COLO668 (cell line): ENCODE measurements around the gene PIAS4.
A peak's percentile ranks its signal among the peaks of the same experiment; 100 is the strongest.

Source experiments
- DNase-seq: peaks from one replicate; lab custom pipeline; 2025; ENCODE audit not compliant: unreplicated experiment; lab: John Stamatoyannopoulos, UW

Gene PIAS4

DNA sequence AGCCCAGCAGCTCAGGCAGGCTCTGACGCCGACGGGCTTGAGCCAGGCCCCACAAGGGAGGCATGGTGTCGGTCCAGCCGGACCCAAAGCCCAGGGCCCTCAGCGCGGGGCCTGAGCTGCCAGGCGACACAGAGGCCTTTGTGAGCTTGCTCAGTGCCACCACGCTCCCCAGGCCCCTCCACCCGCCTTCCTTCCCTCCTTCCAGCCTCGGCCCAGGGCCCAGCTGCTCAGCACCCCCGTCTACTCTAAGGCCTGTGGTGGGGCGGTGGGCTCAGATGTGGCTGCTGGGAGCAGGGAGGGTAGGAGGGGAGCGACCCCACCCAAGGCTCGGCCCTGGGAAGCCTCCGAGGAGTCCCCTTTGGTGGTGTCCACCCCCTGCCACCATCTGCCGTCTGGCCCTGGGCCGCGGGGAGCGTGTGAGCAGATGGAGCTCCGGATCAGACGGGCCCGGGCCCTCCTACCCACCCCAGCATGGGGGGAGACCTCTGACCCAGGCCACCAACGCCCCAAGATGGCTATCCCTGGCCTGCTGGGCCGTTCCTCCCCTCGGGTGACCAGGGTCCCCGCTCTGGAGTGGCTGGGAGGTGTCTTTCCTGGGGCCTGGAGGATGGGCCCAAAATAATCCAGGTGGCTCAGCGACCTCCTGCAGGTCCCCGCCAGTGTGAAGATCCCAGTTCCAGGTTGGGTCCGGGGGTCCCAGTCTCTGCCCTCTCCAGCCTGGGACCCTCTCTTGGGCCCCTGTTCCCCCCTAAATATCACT is 51.3 kb downstream of the PIAS4 start:
- DNase-seq: no peak

DNA sequence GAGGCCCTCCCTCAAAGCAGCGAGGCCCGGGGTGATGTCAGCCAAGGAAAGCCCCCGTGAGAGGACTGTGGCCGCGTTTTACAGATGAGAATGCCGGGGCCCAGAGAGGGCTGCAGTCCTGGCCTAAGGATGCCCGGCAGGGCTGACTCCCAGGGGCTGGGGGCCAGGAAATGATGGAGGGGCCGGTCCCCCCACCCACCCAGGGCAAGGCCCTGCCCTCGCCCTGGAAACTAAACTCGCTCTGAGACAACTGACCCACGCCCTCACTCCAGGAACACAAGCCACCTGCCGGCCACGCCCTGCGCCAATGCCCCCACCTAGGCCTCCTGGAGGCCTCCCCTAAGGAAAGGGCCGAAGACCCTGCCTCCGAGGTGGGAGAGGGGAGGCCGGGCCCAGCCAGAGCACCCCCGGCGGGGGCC is 51.9 kb downstream of the PIAS4 start:
- DNase-seq: peak; percentile 23

DNA sequence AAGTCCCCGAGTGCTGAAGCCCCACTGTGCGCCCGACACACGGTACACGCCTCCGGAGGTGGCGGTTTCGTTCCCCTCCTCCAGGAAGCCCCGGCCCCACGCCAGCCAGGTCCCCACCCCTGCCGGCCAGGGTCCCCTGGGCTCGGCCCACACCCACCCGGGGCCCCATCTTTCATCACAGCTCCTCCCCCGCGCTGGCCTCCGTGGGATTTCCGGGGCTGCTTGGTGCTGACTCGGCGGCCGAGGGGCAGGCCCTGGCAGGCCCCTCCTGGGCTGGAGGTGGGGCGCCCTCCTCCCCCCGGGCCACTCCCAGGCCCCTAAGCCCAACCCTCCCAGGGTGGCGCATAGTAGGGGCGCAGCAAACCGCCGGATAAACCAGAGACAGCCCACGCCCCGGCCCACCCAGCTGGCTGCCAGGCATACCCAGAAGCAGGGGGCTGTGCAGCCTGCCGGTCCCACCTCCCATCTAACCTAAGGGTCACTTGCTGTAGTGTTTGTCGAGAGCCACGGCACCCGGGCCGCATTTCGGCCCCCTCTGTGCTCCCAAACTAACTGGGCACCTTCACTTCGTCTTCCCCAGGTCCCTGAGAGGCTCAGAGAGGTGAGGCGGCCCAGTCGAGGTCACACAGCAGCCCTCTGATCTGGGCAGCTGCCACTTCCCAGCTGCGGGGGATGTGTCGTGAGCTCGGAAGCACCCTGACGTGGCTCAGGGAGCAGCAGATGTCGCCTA is 52.5 kb downstream of the PIAS4 start:
- DNase-seq: no peak

DNA sequence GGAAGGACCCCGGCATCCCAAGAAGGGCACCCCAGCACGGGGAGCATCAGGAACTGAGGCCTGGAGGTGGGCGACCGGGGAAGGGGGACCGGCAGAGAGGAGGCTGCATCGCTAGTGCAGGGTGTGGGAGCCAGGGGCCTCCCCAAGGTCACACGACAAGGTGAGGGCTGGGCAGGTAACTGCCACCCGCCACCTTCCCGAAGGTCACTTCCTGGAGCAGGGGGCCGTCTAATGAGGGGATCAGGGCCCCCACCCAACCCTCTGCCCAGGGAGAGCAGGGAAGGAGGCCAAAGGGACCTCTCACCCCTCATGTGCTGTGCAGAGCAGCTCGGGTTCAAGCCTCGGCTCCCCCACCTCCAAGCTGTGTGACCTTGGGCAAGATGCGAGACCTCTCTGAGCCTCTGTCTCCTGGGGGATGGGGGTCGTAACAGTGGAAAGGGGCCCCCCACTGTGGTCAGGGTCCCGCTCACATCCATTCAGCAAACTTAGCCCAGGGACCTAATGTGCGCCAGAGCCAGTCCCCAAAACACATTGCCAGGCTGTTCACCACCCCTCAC is 53.2 kb downstream of the PIAS4 start:
- no peak for DNase-seq

DNA sequence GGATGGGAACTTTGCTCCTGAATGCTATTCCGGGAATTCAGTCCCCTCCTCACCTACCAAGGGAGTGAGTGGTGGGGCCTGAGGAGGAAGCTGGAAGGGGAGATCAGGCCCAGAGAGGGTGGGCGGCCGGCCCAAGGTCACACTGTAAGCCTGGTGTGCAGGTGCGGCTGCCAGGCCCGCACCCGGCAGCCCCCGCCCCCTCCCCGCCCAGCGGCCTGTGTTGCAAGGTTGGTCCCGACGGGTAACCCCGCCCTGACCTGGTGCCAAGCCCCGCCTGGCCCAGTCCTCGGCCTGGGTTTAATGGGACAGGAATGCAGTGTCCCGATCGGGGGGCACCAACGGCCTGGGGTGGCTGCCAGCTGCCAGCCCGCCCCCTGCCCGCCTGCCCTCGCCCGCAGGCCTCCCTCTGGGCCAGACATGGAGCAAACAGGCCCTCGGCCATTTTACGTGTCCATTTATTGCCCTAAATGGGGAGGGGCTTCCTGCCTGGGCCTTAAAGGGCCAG is 53.7 kb downstream of the PIAS4 start:
- DNase-seq: peak; percentile 54

DNA sequence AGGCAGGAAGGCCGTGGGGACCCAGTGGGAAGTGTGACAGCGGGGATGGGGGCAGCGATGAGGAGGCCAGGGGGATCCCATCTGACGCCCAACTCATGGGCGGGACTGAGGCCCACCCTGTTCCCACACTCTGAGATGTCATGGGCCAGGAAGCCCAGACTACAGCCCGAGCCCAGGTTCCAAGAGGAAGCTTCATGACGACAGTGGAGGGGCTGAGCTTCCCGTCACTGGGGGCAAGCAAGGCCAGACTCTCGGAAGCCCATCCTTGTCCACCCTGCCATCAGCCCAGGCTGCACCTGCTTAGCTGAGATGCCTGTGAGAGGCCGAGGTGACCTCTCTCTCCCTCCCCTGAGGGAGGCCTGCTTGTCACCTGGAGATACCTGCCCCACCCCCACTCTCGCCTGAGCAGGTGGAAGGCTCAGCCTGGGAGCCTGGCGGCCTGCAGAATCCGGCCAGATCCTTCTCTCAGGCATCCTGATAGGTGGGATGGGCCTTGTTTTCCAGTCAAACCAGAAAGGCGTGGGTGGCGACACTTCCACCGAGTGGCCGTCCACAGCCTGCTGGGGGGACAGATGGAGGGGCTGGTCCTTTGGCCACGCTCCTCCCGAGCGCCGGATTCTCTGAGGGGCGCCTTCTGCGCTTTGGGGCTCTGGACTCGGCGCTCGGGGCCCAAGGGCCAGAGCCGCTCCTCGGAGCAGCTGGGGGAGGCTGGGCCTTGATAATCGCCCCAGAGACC is 54.3 kb downstream of the PIAS4 start:
- peak; percentile 95 for DNase-seq

DNA sequence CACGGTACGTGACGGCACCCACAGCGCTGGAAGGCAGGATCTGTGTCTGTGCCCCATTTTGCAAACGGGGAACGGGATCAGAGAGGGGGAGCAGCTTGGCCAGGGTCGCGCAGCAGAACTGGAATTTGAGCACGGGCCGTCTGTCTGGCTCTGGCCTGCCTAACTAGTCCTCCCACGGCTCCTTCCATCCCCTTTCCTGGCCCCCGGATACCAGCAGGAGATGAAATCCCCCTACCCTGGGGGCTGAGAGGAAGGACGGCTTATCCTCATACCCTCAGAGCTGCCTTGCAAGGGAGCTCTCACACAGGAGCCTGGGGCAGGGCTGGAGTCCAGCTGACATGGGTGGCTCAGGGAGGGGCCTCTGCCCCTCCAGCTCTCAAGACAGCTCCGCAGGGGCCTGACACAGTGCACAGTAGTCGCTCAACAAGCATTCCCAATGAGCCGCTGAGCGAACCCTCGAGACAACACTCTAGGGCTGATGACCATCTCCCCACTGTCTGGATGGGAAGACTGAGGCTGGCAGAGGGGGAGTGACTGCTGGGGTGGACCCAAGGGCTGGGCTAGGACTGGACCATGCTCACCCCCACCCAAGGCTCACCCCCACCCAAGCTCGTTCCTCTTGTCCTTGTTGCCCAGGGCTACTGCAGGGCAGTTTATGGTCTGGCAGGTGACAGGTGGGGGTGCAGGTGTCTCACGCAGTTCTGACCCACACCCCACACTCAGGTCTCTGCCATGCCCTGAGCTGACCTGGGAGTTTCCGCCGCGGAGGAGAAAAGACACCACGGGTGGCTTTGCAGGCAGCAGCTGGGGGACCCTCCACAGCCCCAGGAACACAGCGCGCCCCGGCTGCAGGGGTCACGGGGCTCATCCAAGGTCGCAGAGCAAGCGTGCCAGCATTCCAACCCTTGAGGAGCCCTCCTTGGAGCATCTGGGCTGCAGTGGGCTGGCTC is 55.2 kb downstream of the PIAS4 start:
- peak; percentile 42 for DNase-seq

DNA sequence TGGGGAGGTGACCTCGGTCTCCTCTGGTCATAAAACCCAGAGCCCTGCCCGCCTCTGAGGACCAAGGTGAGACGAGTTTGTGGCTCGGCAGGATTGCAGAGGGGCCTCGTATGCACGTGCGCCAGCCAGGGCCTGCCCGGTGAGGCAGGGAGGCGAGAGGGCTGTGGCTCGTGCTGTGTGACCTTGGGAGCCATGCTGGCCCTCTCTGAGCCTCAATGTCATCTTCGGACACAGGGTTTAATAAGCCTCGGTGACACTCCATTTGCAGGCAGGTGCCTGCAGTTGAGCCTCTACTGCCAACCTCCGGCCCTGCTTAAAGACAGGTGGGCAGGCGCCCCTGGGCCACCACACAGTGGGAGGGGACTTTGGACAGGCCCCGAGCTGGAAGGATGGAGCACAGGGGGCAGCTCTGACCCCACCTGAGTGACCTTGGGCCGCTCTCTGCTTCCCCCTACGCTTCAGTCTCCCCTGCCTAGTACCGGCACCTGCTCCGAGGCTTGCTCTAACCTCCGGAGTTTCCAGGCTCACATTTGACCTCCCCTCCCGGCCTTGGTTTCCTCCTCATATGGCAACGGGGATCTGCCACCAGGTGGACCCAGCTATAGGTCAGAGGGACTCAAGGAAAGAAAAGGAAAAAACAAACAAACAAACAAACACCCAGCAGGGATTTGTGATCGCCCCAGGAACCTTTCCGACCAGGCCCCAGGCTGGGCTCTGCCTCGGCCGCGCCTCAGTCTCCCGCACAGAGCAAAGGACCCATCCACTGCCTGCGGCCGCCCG is 56.0 kb downstream of the PIAS4 start:
- peak; percentile 53 for DNase-seq

DNA sequence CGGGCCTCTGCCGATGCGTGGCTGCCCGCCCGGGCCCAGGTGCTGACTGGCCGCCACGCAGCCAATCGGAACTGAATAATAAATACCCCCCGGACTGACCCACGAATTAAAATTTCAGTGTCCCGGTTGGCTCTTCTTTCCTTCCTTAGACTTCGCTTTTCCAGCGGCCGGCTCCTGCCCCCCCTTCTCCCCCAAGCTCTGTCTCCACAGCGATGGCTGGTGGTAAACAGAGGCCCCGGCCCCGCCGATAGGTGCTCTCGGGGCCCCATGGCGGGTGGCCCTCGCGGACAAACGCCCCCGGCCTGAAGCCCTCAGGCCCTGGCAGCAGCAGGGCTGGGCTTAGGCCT is 56.6 kb downstream of the PIAS4 start:
- peak; percentile 60 for DNase-seq

DNA sequence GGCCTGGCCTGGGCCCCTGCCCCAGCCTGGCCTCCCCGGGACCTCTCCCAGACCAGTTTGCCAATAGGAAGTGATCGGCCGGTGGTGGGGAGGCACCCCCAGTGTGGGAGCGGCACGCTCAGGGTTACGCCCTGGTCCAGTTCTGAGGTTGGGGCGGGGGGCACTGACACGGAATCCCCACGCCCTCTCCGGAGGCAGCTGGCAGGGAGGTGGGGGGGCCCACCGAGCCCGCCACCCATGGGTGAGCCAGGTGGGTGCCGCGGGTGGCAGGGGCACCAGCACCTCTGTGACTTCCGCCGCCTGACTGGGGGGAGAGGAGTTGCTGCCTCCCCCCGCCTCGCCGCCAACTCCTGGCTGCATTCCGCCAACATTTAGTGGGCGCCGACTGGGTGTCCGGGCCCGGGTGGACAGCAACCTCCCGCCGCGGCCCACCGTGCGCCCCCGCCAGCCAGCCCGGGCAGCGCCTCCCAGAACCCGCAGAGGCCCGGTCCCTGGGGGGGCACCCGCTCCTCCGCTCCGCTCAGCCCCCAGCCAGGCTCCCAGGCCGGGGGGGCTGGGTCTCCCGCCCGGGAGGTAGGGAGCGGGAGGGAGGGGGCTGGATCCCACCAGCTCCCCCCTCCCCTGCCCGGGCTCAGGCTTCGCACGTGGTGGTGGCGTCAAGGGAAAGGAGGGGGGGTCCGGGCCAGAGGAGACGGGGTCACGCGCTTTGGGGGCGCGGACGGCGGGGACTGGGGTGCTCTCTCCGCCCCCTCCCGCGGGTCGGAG is 57.1 kb downstream of the PIAS4 start:
- DNase-seq: peak; percentile 49

DNA sequence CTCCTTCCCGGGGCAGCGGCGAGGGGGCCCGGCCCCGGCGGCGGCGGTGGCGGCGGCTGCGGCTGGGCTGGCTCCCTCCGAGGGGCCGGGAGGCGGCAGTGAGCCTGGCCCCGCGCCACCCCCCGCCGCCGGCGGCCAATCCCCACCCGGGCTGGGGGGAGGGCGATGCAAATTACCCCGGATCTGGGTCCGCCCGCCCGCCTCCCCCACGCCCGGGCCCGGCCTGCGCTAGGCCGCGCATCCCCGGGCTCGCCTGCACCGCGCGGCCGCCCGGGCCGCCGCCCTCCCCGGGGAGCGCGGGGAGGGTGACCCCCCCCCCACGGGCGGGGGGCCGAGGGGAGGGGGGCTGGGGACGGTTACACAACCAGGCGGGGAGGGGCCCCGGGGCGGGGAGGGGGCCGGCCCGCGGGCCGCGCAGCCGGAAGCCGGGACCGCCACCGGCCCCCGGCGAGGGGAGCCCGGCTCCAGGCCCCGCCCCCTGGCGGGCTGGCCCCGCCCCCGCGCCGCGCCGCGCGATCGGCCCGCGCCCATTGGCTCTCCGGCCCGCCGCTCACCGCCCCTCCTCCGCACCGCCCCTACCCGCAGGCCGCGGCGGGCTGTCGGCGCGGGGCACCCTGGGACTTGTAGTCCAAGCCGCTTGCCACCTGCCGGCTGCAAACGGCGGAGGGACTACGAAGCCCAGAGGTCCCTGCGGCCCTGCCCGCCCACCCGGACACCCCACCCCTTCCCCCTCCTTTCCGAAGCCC is 58.1 kb downstream of the PIAS4 start:
- DNase-seq: peak; percentile 96

DNA sequence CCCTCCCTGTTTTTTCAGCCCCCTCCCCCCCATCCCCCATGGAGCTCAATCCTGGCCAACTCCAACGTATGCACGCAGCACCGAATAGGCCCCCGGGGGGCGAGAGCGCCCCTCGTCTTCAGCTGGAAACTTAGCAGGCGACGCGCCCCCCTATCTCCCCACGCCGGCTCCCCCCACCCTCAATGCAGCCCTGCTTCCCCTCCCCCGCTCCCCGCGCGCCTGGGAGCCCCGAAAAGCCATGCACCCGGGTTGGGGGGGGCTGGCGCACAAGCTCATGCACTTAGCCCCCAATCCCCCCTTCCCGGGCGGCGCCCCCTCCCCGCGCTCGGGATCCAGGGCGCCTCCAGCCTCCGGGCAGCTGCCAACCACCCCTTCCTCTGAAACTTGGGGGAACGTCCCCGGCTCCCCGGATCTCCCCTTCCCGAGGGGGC is 58.7 kb downstream of the PIAS4 start:
- DNase-seq: no peak

DNA sequence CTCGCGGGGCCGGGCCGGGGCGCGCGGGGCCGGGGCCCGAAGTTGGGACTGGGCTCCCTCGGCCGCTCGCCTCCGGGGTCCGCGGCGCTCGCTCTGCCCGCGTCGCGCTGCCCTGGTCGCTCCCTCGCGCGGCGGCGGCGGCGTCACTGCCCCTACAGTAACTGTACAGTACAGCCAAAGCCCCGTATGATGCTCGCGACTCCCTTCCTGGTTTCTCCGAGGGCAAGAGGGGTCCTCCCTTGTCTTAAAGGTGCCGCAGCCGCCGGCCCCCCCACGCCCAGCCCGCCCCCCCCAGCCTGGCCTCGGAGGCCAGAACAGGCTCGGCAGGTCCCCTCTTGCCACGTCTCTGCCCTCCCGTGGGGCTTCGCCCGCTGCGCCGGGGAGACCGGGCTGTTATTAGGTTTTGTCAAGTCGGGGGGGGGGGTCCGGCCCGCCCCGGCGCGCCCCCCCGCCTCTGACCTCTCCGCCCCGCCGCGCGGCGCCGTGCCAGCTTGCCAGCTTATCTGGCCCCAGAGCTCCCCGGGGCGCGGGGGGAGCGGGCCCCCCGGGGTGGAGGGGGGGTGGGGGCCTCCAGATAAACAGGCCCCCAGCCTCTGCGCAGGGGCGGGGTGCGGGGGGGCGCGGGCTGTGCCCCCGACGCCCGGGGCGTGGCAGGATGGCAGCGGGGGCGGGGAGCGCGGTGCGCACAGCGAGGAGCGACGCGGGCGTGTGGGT is 59.3 kb downstream of the PIAS4 start, which contains the start of gene ZBTB7A:
TSS of gene ZBTB7A (minus strand) at position 218 of the 714 bp plus-strand sequence. CDS start 11,667 bp downstream, outside the sequence.
- peak; percentile 71 for DNase-seq

DNA sequence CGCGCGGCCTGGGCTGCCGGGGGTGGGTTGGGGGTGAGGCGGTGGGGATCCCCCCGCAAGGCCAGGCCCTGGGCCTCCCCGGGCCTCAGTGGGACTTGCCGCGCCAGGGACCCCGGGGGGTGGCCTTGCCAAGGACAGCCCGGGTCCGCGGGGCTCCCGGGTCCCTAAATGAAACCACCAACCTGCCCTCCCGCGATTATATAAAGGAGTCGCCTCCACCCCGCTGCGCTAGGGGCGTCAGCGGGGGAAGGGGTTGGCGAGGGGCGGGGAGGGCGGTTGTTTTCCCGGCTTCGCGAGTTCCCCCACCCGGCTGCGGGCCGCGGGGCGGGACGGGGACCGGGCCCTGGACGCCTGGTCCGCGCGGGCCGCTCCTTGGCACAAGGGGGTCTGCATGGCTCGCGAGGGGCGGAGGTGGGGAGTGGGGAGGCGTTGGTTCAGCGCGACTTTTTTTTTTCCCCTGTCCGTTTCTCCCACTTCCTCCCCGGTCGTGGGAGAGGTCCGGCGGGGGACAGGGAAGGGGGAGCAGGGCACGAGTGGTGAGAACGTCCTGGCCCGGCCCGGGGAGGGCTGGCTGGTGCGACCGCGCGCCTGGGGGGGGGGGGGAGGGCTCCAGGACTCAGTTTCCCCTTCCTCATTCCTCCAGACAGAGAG is 60.0 kb downstream of the PIAS4 start:
- peak; percentile 40 for DNase-seq

DNA sequence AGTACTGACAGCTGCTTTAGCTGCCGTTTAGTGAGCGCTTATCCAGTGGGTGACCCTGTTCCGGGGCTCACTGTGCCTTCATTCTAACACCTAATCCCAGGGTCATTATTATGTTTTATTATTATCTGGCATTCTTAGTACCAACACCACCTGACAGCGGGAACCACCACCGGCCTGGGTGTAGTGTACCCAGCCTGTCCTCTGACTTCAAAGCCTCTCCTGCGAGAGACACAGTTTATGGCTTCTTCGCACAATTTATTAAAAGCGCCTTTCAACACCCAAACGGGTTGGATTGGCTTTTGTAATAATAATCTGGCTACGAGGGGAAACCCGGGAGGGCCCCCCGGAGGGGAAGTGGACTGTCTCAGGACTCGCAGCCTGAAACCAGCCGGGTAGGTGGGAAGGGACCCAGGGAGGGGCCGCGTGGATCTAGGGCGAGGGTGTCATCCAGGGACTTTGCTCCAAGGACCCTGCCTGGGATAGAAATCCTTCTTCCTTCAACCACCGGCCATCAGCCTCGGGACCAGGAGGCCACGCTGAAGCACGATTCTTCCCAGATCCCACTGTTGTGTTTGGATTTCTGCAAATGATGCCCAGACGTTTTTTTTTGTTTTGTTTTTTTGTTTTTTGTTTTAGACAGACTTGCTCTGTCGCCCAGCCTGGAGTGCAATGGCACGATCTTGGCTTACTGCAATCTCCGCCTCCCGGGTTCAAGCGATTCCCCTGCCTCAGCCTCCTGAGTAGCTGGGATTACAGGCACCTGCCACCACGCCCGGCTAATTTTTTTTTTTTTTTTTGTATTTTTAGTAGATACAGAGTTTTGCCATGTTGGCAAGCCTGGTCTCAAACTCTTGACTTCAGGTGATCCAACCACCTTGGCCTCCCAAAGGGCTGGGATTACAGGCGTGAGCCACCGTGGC is 60.8 kb downstream of the PIAS4 start:
- DNase-seq: no peak
